ENCODE data around the gene C19orf73.
"Not testable (repeated sequence)": the region's sequence is repeated elsewhere in the genome, so short reads cannot be mapped to it uniquely, and the experiment has no call there.

The C19orf73 gene

GRCh38 chr19:49127674-49128544 is 9.0 kb upstream of the C19orf73 start:
- peak overlapping the region; percentile 17 for H3K9ac ChIP-seq (ENCODE audit: low read depth, low read length)
- peak overlapping the region; percentile 66 for H3K4me3 ChIP-seq (ENCODE audit: low read length)
- H3K4me1 ChIP-seq (ENCODE audit: control insufficient read depth, insufficient read depth, low read length), result peaks cover 9% of the 10 kb centered on the region
- no peaks in the 10 kb centered on the region for H3K36me3 ChIP-seq (ENCODE audit: insufficient read depth, low read length)
- peaks cover 15% of the 10 kb centered on the region for H3K27me3 ChIP-seq (ENCODE audit: control insufficient read depth, insufficient read depth, low read length)
- H3K9me3 ChIP-seq (replicated peaks; ENCODE audit: low read length), result no peaks in the 10 kb centered on the region
- peak overlapping the region; percentile 82 for H3K4me2 ChIP-seq (ENCODE audit: low read length)

GRCh38 chr19:49127225-49127624 is 8.3 kb upstream of the C19orf73 start:
- H3K4me1 ChIP-seq (ENCODE audit: control insufficient read depth, insufficient read depth, low read length); H3K9me3 ChIP-seq (replicated peaks; ENCODE audit: low read length); H3K4me3 ChIP-seq (ENCODE audit: low read length); H3K36me3 ChIP-seq (ENCODE audit: insufficient read depth, low read length); H3K9ac ChIP-seq (ENCODE audit: low read depth, low read length): not testable (repeated sequence)
- Histone ChIP-seq H3K27me3 (ENCODE audit: control insufficient read depth, insufficient read depth, low read length) (peaks cover 15% of the 10 kb centered on the region), H3K4me2 (ENCODE audit: low read length) (peak overlapping the region; percentile 64)

- Histone ChIP-seq H3K9ac (ENCODE audit: low read depth, low read length) (no peak overlapping the region), H3K4me3 (ENCODE audit: low read length) (no peak overlapping the region), H3K4me1 (ENCODE audit: control insufficient read depth, insufficient read depth, low read length) (peaks cover 9% of the 10 kb centered on the region), H3K27me3 (ENCODE audit: control insufficient read depth, insufficient read depth, low read length) (peaks cover 15% of the 10 kb centered on the region), H3K36me3 (ENCODE audit: insufficient read depth, low read length) (no peaks in the 10 kb centered on the region), H3K9me3 (replicated peaks; ENCODE audit: low read length) (no peaks in the 10 kb centered on the region), H3K4me2 (ENCODE audit: low read length) (no peak overlapping the region)
Observed at GRCh38 chr19:49126575-49126974, 7.6 kb upstream of the C19orf73 start.

- H3K36me3 ChIP-seq (ENCODE audit: insufficient read depth, low read length), result no peaks in the 10 kb centered on the region
- peaks cover 20% of the 10 kb centered on the region for H3K27me3 ChIP-seq (ENCODE audit: control insufficient read depth, insufficient read depth, low read length)
- no peaks in the 10 kb centered on the region for H3K9me3 ChIP-seq (replicated peaks; ENCODE audit: low read length)
- H3K4me2 ChIP-seq (ENCODE audit: low read length), result no peak overlapping the region
- H3K4me3 ChIP-seq (ENCODE audit: low read length), result no peak overlapping the region
- H3K9ac ChIP-seq (ENCODE audit: low read depth, low read length), result no peak overlapping the region
- peaks cover 9% of the 10 kb centered on the region for H3K4me1 ChIP-seq (ENCODE audit: control insufficient read depth, insufficient read depth, low read length)
Observed at GRCh38 chr19:49125025-49125731, 6.2 kb upstream of the C19orf73 start.

GRCh38 chr19:49123285-49123684 is 4.3 kb upstream of the C19orf73 start:
- not testable (repeated sequence) for H3K36me3 ChIP-seq (ENCODE audit: insufficient read depth, low read length); H3K4me2 ChIP-seq (ENCODE audit: low read length); H3K9me3 ChIP-seq (replicated peaks; ENCODE audit: low read length); H3K9ac ChIP-seq (ENCODE audit: low read depth, low read length); H3K4me3 ChIP-seq (ENCODE audit: low read length)
- Histone ChIP-seq H3K27me3 (ENCODE audit: control insufficient read depth, insufficient read depth, low read length) (peaks cover 14% of the 10 kb centered on the region), H3K4me1 (ENCODE audit: control insufficient read depth, insufficient read depth, low read length) (peaks cover 14% of the 10 kb centered on the region)

GRCh38 chr19:49121841-49122240 is 2.9 kb upstream of the C19orf73 start:
- H3K4me1 ChIP-seq (ENCODE audit: control insufficient read depth, insufficient read depth, low read length), result peaks cover 17% of the 10 kb centered on the region
- H3K36me3 ChIP-seq (ENCODE audit: insufficient read depth, low read length); H3K9me3 ChIP-seq (replicated peaks; ENCODE audit: low read length); H3K9ac ChIP-seq (ENCODE audit: low read depth, low read length); H3K4me3 ChIP-seq (ENCODE audit: low read length); H3K4me2 ChIP-seq (ENCODE audit: low read length): not testable (repeated sequence)
- H3K27me3 ChIP-seq (ENCODE audit: control insufficient read depth, insufficient read depth, low read length), result peaks cover 14% of the 10 kb centered on the region

GRCh38 chr19:49120868-49121267 is 1.9 kb upstream of the C19orf73 start:
- Histone ChIP-seq H3K4me2 (ENCODE audit: low read length) (no peak overlapping the region), H3K27me3 (ENCODE audit: control insufficient read depth, insufficient read depth, low read length) (peaks cover 14% of the 10 kb centered on the region), H3K36me3 (ENCODE audit: insufficient read depth, low read length) (peaks cover 4% of the 10 kb centered on the region), H3K4me1 (ENCODE audit: control insufficient read depth, insufficient read depth, low read length) (peaks cover 17% of the 10 kb centered on the region), H3K9me3 (replicated peaks; ENCODE audit: low read length) (no peaks in the 10 kb centered on the region), H3K4me3 (ENCODE audit: low read length) (no peak overlapping the region), H3K9ac (ENCODE audit: low read depth, low read length) (no peak overlapping the region)

GRCh38 chr19:49120325-49120683 is 1.4 kb upstream of the C19orf73 start:
- Histone ChIP-seq H3K4me3 (ENCODE audit: low read length) (no peak overlapping the region), H3K4me1 (ENCODE audit: control insufficient read depth, insufficient read depth, low read length) (peaks cover 19% of the 10 kb centered on the region), H3K27me3 (ENCODE audit: control insufficient read depth, insufficient read depth, low read length) (peaks cover 14% of the 10 kb centered on the region), H3K9ac (ENCODE audit: low read depth, low read length) (no peak overlapping the region), H3K9me3 (replicated peaks; ENCODE audit: low read length) (no peaks in the 10 kb centered on the region), H3K36me3 (ENCODE audit: insufficient read depth, low read length) (peaks cover 4% of the 10 kb centered on the region), H3K4me2 (ENCODE audit: low read length) (peak overlapping the region; percentile 92)

- H3K4me3 ChIP-seq (ENCODE audit: low read length), result peak within 1 kb of the TSS; percentile 93
- no peaks in the 10 kb centered on the region for H3K9me3 ChIP-seq (replicated peaks; ENCODE audit: low read length)
- peaks cover 22% of the 10 kb centered on the region for H3K4me1 ChIP-seq (ENCODE audit: control insufficient read depth, insufficient read depth, low read length)
- peaks cover 10% of the 10 kb centered on the region for H3K27me3 ChIP-seq (ENCODE audit: control insufficient read depth, insufficient read depth, low read length)
- H3K36me3 ChIP-seq (ENCODE audit: insufficient read depth, low read length), result peaks cover 4% of the 10 kb centered on the region
- H3K4me2 ChIP-seq (ENCODE audit: low read length), result peak within 1 kb of the TSS; percentile 100
- H3K9ac ChIP-seq (ENCODE audit: low read depth, low read length), result peak within 1 kb of the TSS; percentile 85
Observed at GRCh38 chr19:49119411-49120324, 725 bp upstream of the C19orf73 start, which contains the start of gene PPFIA3. Gene PPFIA3, plus strand, starts transcription at chr19:49119544. Its CDS starts 8,330 bp downstream, at chr19:49127874.

GRCh38 chr19:49117677-49118564 is 1.0 kb downstream of the C19orf73 start:
- Histone ChIP-seq H3K27me3 (ENCODE audit: control insufficient read depth, insufficient read depth, low read length) (peaks cover 10% of the 10 kb centered on the region), H3K9ac (ENCODE audit: low read depth, low read length) (peak overlapping the region; percentile 85), H3K36me3 (ENCODE audit: insufficient read depth, low read length) (peaks cover 4% of the 10 kb centered on the region), H3K4me2 (ENCODE audit: low read length) (peak overlapping the region; percentile 100), H3K4me3 (ENCODE audit: low read length) (peak overlapping the region; percentile 93), H3K4me1 (ENCODE audit: control insufficient read depth, insufficient read depth, low read length) (peaks cover 28% of the 10 kb centered on the region), H3K9me3 (replicated peaks; ENCODE audit: low read length) (no peaks in the 10 kb centered on the region)

Data from skeletal muscle satellite cell (primary cell).